BJ (cell line): Measurements from ENCODE around the gene SLIT3. TPM values are rescaled to one million over a fixed set of nuclear protein-coding genes. Genes with fewer than 3 reads are reported as not detected.

Experiments
- CTCF ChIA-PET: fragments of 350-600 bp; formaldehyde crosslinking; extraction: SDS; loops from one replicate; lab custom pipeline; 2021; ENCODE audit warnings: antibody characterized with exemption, inconsistent platforms; lab: Yijun Ruan, JAX
- POLR2A ChIA-PET: fragments of 300-600 bp; sonication (Branson Sonifier 250); formaldehyde crosslinking; extraction: SDS; loops from one replicate; lab custom pipeline; 2021; ENCODE audit warnings: antibody characterized with exemption; lab: Charles Lee
- DNase-seq: peaks from one replicate; pipeline ENCODE4 v3.0.0-alpha.2; 2011; ENCODE audit warnings: low read depth
- H3K27me3 ChIP-seq: 2 replicates; pipeline ENCODE4 v1.6.0; 2011; ENCODE audit warnings: low read length; ENCODE audit not compliant: control insufficient read depth, insufficient read depth
- H3K36me3 ChIP-seq: 2 replicates; pipeline ENCODE4 v1.5.1; 2011; ENCODE audit warnings: low read length; ENCODE audit not compliant: control insufficient read depth, insufficient read depth
- H3K4me3 ChIP-seq: 2 replicates; pipeline ENCODE4 v1.5.1; 2011; ENCODE audit warnings: low read depth, mild to moderate bottlenecking, control low read depth, low read length
- CTCF ChIP-seq: IDR thresholded peaks from 2 replicates; pipeline ENCODE4 v1.5.1; 2011; ENCODE audit warnings: low read depth, mild to moderate bottlenecking, control low read depth, inconsistent platforms, low read length, moderate library complexity; ENCODE audit not compliant: insufficient read depth
- polyA plus RNA-seq: library from polyadenylated mRNA; depleted of rRNA; stranded (reverse); fragments of >200 nt; gene quantifications from 2 replicates; pipeline ENCODE4 v1.2.3, GENCODE V29; 2011

The SLIT3 gene
- polyA plus RNA-seq, 1 experiment: 26.8 TPM

GRCh38 chr5:169174923-169175322, 126.0 kb downstream of the SLIT3 start:
- POLR2A ChIA-PET: interaction anchor here (0.6 kb wide), 1 partner anchor 77 kb away, joined by 4 read pairs; no protein-coding TSS in a partner anchor
- Histone ChIP-seq H3K36me3 (no peaks in the 10 kb centered on the region), H3K27me3 (no peaks in the 10 kb centered on the region; the same call in 1 of the 2 replicates), H3K4me3 (no peak overlapping the region)
- DNase-seq: no peak
- CTCF ChIA-PET: interaction anchor here (0.6 to 1.5 kb wide), 2 partner anchors 13 to 23 kb away, joined by 3 read pairs; no protein-coding TSS in a partner anchor
- TF ChIP-seq CTCF: no peak

- no peak for DNase-seq
- no peak for TF ChIP-seq CTCF
- POLR2A ChIA-PET: no interaction called here
- Histone ChIP-seq H3K36me3 (no peaks in the 10 kb centered on the region), H3K4me3 (no peak overlapping the region), H3K27me3 (no peaks in the 10 kb centered on the region; the same call in 1 of the 2 replicates)
- CTCF ChIA-PET: interaction anchor here (1.9 kb wide), 1 partner anchor 9 kb away, joined by 4 read pairs; no protein-coding TSS in a partner anchor
Observed at GRCh38 chr5:169173372-169173771, 127.6 kb downstream of the SLIT3 start.

DNA sequence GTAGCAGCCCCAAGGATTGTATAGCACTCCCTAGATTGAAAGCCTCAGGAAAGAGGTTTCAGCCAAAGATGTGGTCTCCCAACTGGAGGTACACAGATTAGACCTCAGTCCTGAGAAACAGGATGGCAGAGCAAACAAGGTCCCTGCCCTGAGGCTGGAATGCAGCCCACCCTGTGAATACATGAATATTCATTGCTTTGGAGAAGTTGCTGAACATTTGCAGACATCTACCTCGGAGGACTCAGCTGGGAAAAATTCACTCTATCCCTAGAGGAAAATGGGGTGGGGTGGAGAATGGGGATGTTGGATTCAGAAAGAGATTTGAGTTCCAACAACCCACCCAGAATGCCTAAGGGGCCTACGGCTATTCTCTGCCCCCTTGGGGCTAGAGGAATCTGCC, 129.4 kb downstream of the SLIT3 start:
- ChIA-PET POLR2A (no interaction called here), CTCF (interaction anchor here (1.9 kb wide), 1 partner anchor 7 kb away, joined by 4 read pairs; no protein-coding TSS in a partner anchor)
- Histone ChIP-seq H3K27me3 (no peaks in the 10 kb centered on the region; the same call in 1 of the 2 replicates), H3K36me3 (no peaks in the 10 kb centered on the region), H3K4me3 (no peak overlapping the region)
- no peak for TF ChIP-seq CTCF
- no peak for DNase-seq

- no peaks in the 10 kb centered on the region for H3K36me3 ChIP-seq
- CTCF ChIA-PET: interaction anchor here (1.8 kb wide), 1 partner anchor 133 kb away, joined by 6 read pairs; no protein-coding TSS in a partner anchor
Observed at GRCh38 chr5:169169783-169170182, 131.2 kb downstream of the SLIT3 start.

DNA sequence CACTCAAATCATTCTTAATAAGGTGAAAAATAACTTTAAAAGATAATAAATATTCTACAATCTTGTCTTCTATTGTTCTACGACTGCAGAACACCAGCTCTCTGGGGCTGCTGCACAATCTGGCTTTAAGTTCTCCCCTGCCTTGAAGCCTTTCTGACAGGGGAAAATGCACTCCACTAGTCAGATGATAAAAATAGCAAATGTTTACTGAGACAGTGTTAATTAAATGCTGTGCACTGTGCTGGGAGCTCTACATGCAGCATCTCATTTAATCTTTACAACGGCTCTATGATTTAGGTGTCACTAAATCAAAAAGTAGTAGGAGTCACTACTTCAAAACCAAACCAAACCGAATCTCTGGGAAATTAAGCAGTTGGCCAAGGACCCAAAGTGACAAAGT, 132.7 kb downstream of the SLIT3 start:
- Histone ChIP-seq H3K4me3 (no peak overlapping the region), H3K27me3 (no peaks in the 10 kb centered on the region; the same call in 1 of the 2 replicates), H3K36me3 (no peaks in the 10 kb centered on the region)
- POLR2A ChIA-PET: no interaction called here
- CTCF ChIA-PET: no interaction called here
- DNase-seq: no peak
- no peak for TF ChIP-seq CTCF

More at GRCh38 chr5:169169783-169170182, 131.2 kb downstream of the SLIT3 start:
- no peak for TF ChIP-seq CTCF
- Histone ChIP-seq H3K4me3 (no peak overlapping the region), H3K27me3 (no peaks in the 10 kb centered on the region; the same call in 1 of the 2 replicates)
- POLR2A ChIA-PET: no interaction called here
- DNase-seq: no peak
